Caco-2 (cell line): ENCODE measurements around the gene NRM. TPM values are rescaled to one million over a fixed set of nuclear protein-coding genes. Genes with fewer than 3 reads are reported as not detected.

Experiments
- BruUV-seq: library from RNA; stranded (reverse); fragments of 400-500 nt; replicated peaks from 2 replicates; lab custom pipeline; 2021; lab: Mats Ljungman, UMichigan
- CTCF ChIA-PET: fragments of 300-600 bp; sonication (Branson Sonifier 250); formaldehyde crosslinking; loops from one replicate; lab custom pipeline; 2022; ENCODE audit warnings: antibody characterized with exemption; lab: Charles Lee
- POLR2A ChIA-PET: fragments of 300-600 bp; sonication (Branson Sonifier 250); formaldehyde crosslinking; loops from one replicate; lab custom pipeline; 2022; ENCODE audit warnings: antibody characterized with exemption; lab: Charles Lee
- DNase-seq, 2 experiments: peaks; one replicate each; pipeline versions ENCODE4 v3.0.0 to v3.0.0-alpha.2; 2020 to 2022
- H3K27me3 ChIP-seq: replicated peaks from 2 replicates; pipeline ENCODE4 v1.6.0; 2011; ENCODE audit warnings: low read length; ENCODE audit not compliant: control insufficient read depth, insufficient read depth
- H3K36me3 ChIP-seq: 2 replicates; pipeline ENCODE4 v1.5.1; 2011; ENCODE audit warnings: low read length; ENCODE audit not compliant: control insufficient read depth, insufficient read depth
- H3K4me1 ChIP-seq: fragments of 250-450 bp; sonication (Bioruptor Pico); 2 replicates; pipeline ENCODE4 v1.5.1; 2020; ENCODE audit warnings: mild to moderate bottlenecking
- H3K4me3 ChIP-seq: 2 replicates; pipeline ENCODE4 v1.5.1; 2011; ENCODE audit warnings: low read depth, mild to moderate bottlenecking, control low read depth, low read length
- H3K9me3 ChIP-seq: fragments of 250-450 bp; sonication (Bioruptor Pico); 2 replicates; pipeline ENCODE4 v1.5.1; 2020; ENCODE audit warnings: mild to moderate bottlenecking, moderate library complexity
- H3K27ac Mint-ChIP-seq: one replicate; pipeline ENCODE4 v1.8.0; 2022; ENCODE audit warnings: mixed read lengths; ENCODE audit not compliant: unreplicated experiment
- H3K27me3 Mint-ChIP-seq: one replicate; pipeline ENCODE4 v1.8.0; 2022; ENCODE audit warnings: mixed read lengths; ENCODE audit not compliant: insufficient read depth, unreplicated experiment
- H3K36me3 Mint-ChIP-seq: one replicate; pipeline ENCODE4 v1.8.0; 2022; ENCODE audit warnings: mild to moderate bottlenecking, mixed read lengths; ENCODE audit not compliant: insufficient read depth, unreplicated experiment
- H3K4me1 Mint-ChIP-seq: one replicate; pipeline ENCODE4 v1.8.0; 2022; ENCODE audit warnings: low read depth, mixed read lengths; ENCODE audit not compliant: unreplicated experiment
- H3K4me3 Mint-ChIP-seq: one replicate; pipeline ENCODE4 v1.8.0; 2022; ENCODE audit warnings: mild to moderate bottlenecking, moderate library complexity, mixed read lengths; ENCODE audit not compliant: unreplicated experiment
- H3K9me3 Mint-ChIP-seq: one replicate; pipeline ENCODE4 v1.8.0; 2022; ENCODE audit warnings: mixed read lengths; ENCODE audit not compliant: unreplicated experiment
- CTCF ChIP-seq, 2 experiments: fragments of 200-600 bp in 1 of 2; IDR thresholded peaks; 1 replicate in 1 of 2; 2 replicates in 1 of 2; pipeline versions ENCODE4 v1.5.1 to v1.8.0; 2011 to 2022; ENCODE audit warnings: antibody characterized with exemption in 1 of 2, control low read depth in 1 of 2, inconsistent platforms in 1 of 2, low read depth in 1 of 2, low read length in 1 of 2, mild to moderate bottlenecking in 1 of 2, moderate library complexity in 1 of 2; ENCODE audit not compliant: insufficient read depth in 1 of 2, severe bottlenecking in 1 of 2, unreplicated experiment in 1 of 2
- intact Hi-C: fragments of 100-400 bp; cut with micrococcal nuclease; formaldehyde crosslinking; loops from one replicate; pipeline ENCODE4 v1.10.0; 2022; ENCODE audit not compliant: unreplicated experiment
- total RNA-seq: library from RNA; stranded (reverse); gene quantifications from 2 replicates; pipeline ENCODE4 v1.2.3, GENCODE V29; 2022

Gene NRM
- total RNA-seq, 1 experiment from 2014 or later = 31.7 TPM

- H3K9me3 ChIP-seq = no peaks in the 10 kb centered on the region
- H3K27me3 ChIP-seq = no peaks in the 10 kb centered on the region
- Mint-ChIP-seq H3K27me3 (no peaks in the 10 kb centered on the region), H3K36me3 (peaks cover 82% of the 10 kb centered on the region), H3K9me3 (no peaks in the 10 kb centered on the region), H3K27ac (no peak overlapping the region), H3K4me3 (no peak overlapping the region), H3K4me1 (no peaks in the 10 kb centered on the region)
- CTCF ChIA-PET = interaction anchor here (0.6 to 1.5 kb wide), 11 partner anchors 11 to 357 kb away, joined by 3 to 21 read pairs (median 4); partner anchors contain the start of genes DHX16 and FLOT1
- peaks cover 3% of the 10 kb centered on the region; the same call in 1 of the 2 replicates for H3K36me3 ChIP-seq
- BruUV-seq = no TSS peak
- POLR2A ChIA-PET = interaction anchor here (0.5 to 0.6 kb wide), 3 partner anchors 10 to 79 kb away, joined by 3 to 4 read pairs (median 3); no protein-coding TSS in a partner anchor
- intact Hi-C loops = no loop called here
- DNase-seq = peak; percentile 65 to 74
- TF ChIP-seq CTCF (IDR thresholded peaks at IDR 0.05; ENCODE audit: insufficient read depth in 1 of 2, low read depth in 1 of 2, low read length in 1 of 2, severe bottlenecking in 1 of 2, unreplicated experiment in 1 of 2) = peak; percentile 61 to 62
- H3K4me3 ChIP-seq = no peak overlapping the region
- H3K4me1 ChIP-seq = no peaks in the 10 kb centered on the region
Observed at GRCh38 chr6:30730601-30731435, 40.0 kb upstream of the NRM start.

- Mint-ChIP-seq H3K27me3 (no peaks in the 10 kb centered on the region), H3K27ac (peak overlapping the region; percentile 42), H3K9me3 (no peaks in the 10 kb centered on the region), H3K4me1 (peaks cover 13% of the 10 kb centered on the region), H3K36me3 (peaks cover 88% of the 10 kb centered on the region), H3K4me3 (no peak overlapping the region)
- no peaks in the 10 kb centered on the region for H3K27me3 ChIP-seq
- POLR2A ChIA-PET = interaction anchor here (0.6 kb wide), 5 partner anchors 8 to 199 kb away, joined by 3 to 6 read pairs (median 4); no protein-coding TSS in a partner anchor
- CTCF ChIA-PET = interaction anchor here (0.6 to 1.3 kb wide), 3 partner anchors 11 to 359 kb away, joined by 3 read pairs; partner anchors contain the start of gene MDC1
- intact Hi-C loops = no loop called here
- no TSS peak for BruUV-seq
- H3K9me3 ChIP-seq = no peaks in the 10 kb centered on the region
- peaks cover 6% of the 10 kb centered on the region for H3K36me3 ChIP-seq
- peak in 1 of 2 experiments; percentile 19 for TF ChIP-seq CTCF (IDR thresholded peaks at IDR 0.05; ENCODE audit: insufficient read depth in 1 of 2, low read depth in 1 of 2, low read length in 1 of 2, severe bottlenecking in 1 of 2, unreplicated experiment in 1 of 2)
- DNase-seq = no peak
- H3K4me1 ChIP-seq = no peaks in the 10 kb centered on the region
- H3K4me3 ChIP-seq = no peak overlapping the region
Observed at GRCh38 chr6:30727920-30728553, 37.3 kb upstream of the NRM start.
